Measurements from ENCODE around the gene PTPN4.

- TF ChIP-seq CTCF (conservative IDR thresholded peaks at IDR 0.05; ENCODE audit: low read depth in 2 of 2) (no peak), EZH2phosphoT487 (IDR thresholded peaks at IDR 0.05; ENCODE audit: unreplicated experiment) (no peak), REST (IDR thresholded peaks at IDR 0.05; ENCODE audit: unreplicated experiment) (no peak), EZH2 (IDR thresholded peaks at IDR 0.05; ENCODE audit: low read depth, unreplicated experiment) (no peak), CREB1 (CRISPR knock-in tag; IDR thresholded peaks at IDR 0.05; ENCODE audit: low read depth) (no peak)
These were observed 25.2 kb downstream of the PTPN4 start for GRCh38 chr2:119784876-119785275.

Measured in GM23338 (cell line).